OCI-LY1 (cell line): ENCODE results near the gene DOCK4.

Source experiments
- H2AFZ ChIP-seq: fragments of 200-600 bp; sonication (generic), shearing (Covaris generic); 2 replicates; pipeline ENCODE4 v1.6.0; 2014; ENCODE audit warnings: antibody characterized with exemption, mild to moderate bottlenecking, low read length
- H3F3A ChIP-seq: fragments of 200-600 bp; sonication (generic), shearing (Covaris generic); 2 replicates; pipeline ENCODE4 v1.6.0; 2014; ENCODE audit warnings: mild to moderate bottlenecking, antibody characterized with exemption, low read length, moderate library complexity; ENCODE audit not compliant: insufficient read depth
- H3K27ac ChIP-seq: fragments of 200-600 bp; sonication (generic); 2 replicates; pipeline ENCODE4 v1.5.1; 2014; ENCODE audit warnings: low read length, mixed run types, mild to moderate bottlenecking, low read depth; ENCODE audit not compliant: poor library complexity, severe bottlenecking
- H3K27me3 ChIP-seq: fragments of 200-600 bp; sonication (generic); 2 replicates; pipeline ENCODE4 v1.6.0; 2014; ENCODE audit warnings: antibody characterized with exemption, mild to moderate bottlenecking, low read length, moderate library complexity; ENCODE audit not compliant: insufficient read depth
- H3K36me3 ChIP-seq: fragments of 200-600 bp; sonication (generic); 2 replicates; pipeline ENCODE4 v1.6.1; 2014; ENCODE audit warnings: mild to moderate bottlenecking, antibody characterized with exemption, low read length, moderate library complexity, mixed read lengths; ENCODE audit not compliant: insufficient read depth
- H3K4me1 ChIP-seq: fragments of 200-600 bp; sonication (generic); 2 replicates; pipeline ENCODE4 v1.5.1; 2014; ENCODE audit warnings: mild to moderate bottlenecking, low read length, moderate library complexity; ENCODE audit not compliant: insufficient read depth, severe bottlenecking
- H3K4me2 ChIP-seq: fragments of 200-600 bp; sonication (generic), shearing (Covaris generic); 2 replicates; pipeline ENCODE4 v1.6.1; 2014; ENCODE audit warnings: low read length
- H3K4me3 ChIP-seq: fragments of 200-600 bp; sonication (generic); 2 replicates; pipeline ENCODE4 v1.5.1; 2014; ENCODE audit warnings: low read length, low read depth, mild to moderate bottlenecking, mixed read lengths; ENCODE audit not compliant: poor library complexity, severe bottlenecking
- H3K79me2 ChIP-seq: fragments of 200-600 bp; shearing (Covaris generic); 2 replicates; pipeline ENCODE4 v1.6.1; 2016; ENCODE audit warnings: mixed run types, low read length, mixed read lengths; ENCODE audit not compliant: insufficient read depth
- H3K9ac ChIP-seq: fragments of 200-600 bp; sonication (generic), shearing (Covaris generic); 2 replicates; pipeline ENCODE4 v1.6.1; 2014; ENCODE audit warnings: mild to moderate bottlenecking, low read length, mixed read lengths
- H3K9me2 ChIP-seq: fragments of 200-600 bp; sonication (generic), shearing (Covaris generic); 2 replicates; pipeline ENCODE4 v1.6.1; 2014; ENCODE audit warnings: low read depth, mild to moderate bottlenecking, low read length, mixed read lengths
- H3K9me3 ChIP-seq: fragments of 200-600 bp; shearing (Covaris generic); 2 replicates; pipeline ENCODE4 v1.6.1; 2014; ENCODE audit warnings: low read length, mixed read lengths
- H4K20me1 ChIP-seq: fragments of 200-600 bp; sonication (generic), shearing (Covaris generic); 2 replicates; pipeline ENCODE4 v1.6.0; 2016; ENCODE audit warnings: mild to moderate bottlenecking, low read length; ENCODE audit not compliant: insufficient read depth
- EZH2 ChIP-seq: fragments of 200-600 bp; sonication (generic), shearing (Covaris generic); IDR thresholded peaks from 2 replicates; pipeline ENCODE4 v1.8.0; 2017; ENCODE audit warnings: borderline replicate concordance, mixed run types, mild to moderate bottlenecking, antibody characterized with exemption, low read length, moderate library complexity, mixed read lengths
- TF ChIP-seq, protein P1 (sequence below): fragments of 200-600 bp; sonication (generic), shearing (Covaris generic); IDR thresholded peaks from 2 replicates; pipeline ENCODE4 v1.5.1; 2017; ENCODE audit warnings: mild to moderate bottlenecking, antibody characterized with exemption, low read length, moderate library complexity, mixed read lengths

DOCK4 gene

GRCh38 chr7:111732923-111733322, 473.3 kb downstream of the DOCK4 start:
- H3K4me1 ChIP-seq: peaks cover 6% of the 10 kb centered on the region
- no peaks in the 10 kb centered on the region for H3K9me2 ChIP-seq
- H3K4me2 ChIP-seq: no peak overlapping the region
- no peaks in the 10 kb centered on the region for H3K27me3 ChIP-seq
- H3K79me2 ChIP-seq: no peaks in the 10 kb centered on the region
- no peaks in the 10 kb centered on the region for H4K20me1 ChIP-seq
- no peaks in the 10 kb centered on the region for H3F3A ChIP-seq
- H2AFZ ChIP-seq: no peak overlapping the region
- H3K4me3 ChIP-seq: no peak overlapping the region
- H3K9ac ChIP-seq: no peak overlapping the region
- H3K27ac ChIP-seq: no peak overlapping the region
- TF ChIP-seq, protein P1, sequence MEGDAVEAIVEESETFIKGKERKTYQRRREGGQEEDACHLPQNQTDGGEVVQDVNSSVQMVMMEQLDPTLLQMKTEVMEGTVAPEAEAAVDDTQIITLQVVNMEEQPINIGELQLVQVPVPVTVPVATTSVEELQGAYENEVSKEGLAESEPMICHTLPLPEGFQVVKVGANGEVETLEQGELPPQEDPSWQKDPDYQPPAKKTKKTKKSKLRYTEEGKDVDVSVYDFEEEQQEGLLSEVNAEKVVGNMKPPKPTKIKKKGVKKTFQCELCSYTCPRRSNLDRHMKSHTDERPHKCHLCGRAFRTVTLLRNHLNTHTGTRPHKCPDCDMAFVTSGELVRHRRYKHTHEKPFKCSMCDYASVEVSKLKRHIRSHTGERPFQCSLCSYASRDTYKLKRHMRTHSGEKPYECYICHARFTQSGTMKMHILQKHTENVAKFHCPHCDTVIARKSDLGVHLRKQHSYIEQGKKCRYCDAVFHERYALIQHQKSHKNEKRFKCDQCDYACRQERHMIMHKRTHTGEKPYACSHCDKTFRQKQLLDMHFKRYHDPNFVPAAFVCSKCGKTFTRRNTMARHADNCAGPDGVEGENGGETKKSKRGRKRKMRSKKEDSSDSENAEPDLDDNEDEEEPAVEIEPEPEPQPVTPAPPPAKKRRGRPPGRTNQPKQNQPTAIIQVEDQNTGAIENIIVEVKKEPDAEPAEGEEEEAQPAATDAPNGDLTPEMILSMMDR: no peak
- TF ChIP-seq EZH2: no peak
- H3K9me3 ChIP-seq: no peaks in the 10 kb centered on the region
- H3K36me3 ChIP-seq: no peaks in the 10 kb centered on the region

DNA sequence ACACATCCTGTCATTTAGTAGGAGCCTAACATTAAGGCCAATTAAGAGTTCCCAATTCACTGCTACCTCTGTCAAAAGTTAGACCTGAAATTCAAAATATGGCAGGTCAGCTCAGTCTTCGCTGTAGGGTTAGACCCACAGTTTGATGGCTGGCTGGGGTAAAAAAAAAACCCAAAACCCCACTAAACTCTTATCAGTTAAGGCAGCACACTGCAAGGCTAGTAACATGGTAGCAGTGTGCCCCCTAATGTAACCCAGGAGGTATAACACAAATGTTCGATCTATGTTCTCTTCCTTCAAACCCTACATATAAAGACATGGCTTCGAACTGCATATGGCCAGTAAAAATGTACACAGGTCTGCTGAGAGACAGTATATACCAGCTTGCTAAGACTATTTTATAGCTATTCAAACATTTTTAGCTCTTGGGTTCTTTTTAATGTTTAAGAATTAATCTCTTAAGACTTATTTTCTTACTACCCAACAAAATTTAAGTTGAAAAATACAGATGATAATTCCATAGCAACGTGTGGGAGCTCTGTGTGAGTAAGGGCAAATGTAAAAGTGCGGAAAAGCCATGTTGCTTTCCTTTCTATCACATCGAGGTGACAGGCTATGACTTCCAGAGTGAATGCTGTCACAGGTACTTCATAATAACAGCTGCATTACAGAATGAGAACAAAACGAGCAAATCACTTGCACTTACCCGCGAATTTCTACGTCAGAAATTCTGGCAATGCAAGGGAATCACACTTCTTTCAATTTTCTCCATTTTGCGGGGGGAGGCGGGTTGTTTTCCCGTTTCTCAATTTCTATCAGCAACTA, 475.5 kb downstream of the DOCK4 start:
- TF ChIP-seq, protein P1: peak; percentile 90
- TF ChIP-seq EZH2: no peak
- Histone ChIP-seq H3K4me2 (peak overlapping the region; percentile 19; the same call in 1 of the 2 replicates), H3F3A (no peaks in the 10 kb centered on the region), H3K4me3 (no peak overlapping the region), H3K27ac (no peak overlapping the region), H2AFZ (0 out of 2 replicates have a peak overlapping the region, but pooled peaks have one; percentile 2), H3K4me1 (peaks cover 6% of the 10 kb centered on the region), H4K20me1 (no peaks in the 10 kb centered on the region), H3K9ac (no peak overlapping the region), H3K36me3 (no peaks in the 10 kb centered on the region), H3K9me2 (no peaks in the 10 kb centered on the region), H3K9me3 (no peaks in the 10 kb centered on the region), H3K79me2 (no peaks in the 10 kb centered on the region), H3K27me3 (no peaks in the 10 kb centered on the region)

GRCh38 chr7:111730057-111730456, 476.1 kb downstream of the DOCK4 start:
- Histone ChIP-seq H3K9me3 (no peaks in the 10 kb centered on the region), H2AFZ (0 out of 2 replicates have a peak overlapping the region, but pooled peaks have one; percentile 2), H3K36me3 (no peaks in the 10 kb centered on the region), H3K4me1 (peaks cover 6% of the 10 kb centered on the region), H3K4me2 (peak overlapping the region; percentile 19; the same call in 1 of the 2 replicates), H3K27me3 (no peaks in the 10 kb centered on the region), H3F3A (no peaks in the 10 kb centered on the region), H3K9me2 (no peaks in the 10 kb centered on the region), H3K4me3 (no peak overlapping the region), H3K27ac (no peak overlapping the region), H4K20me1 (no peaks in the 10 kb centered on the region), H3K9ac (no peak overlapping the region), H3K79me2 (no peaks in the 10 kb centered on the region)
- TF ChIP-seq, protein P1: no peak
- no peak for TF ChIP-seq EZH2
